CD4-positive, alpha-beta T cell treated with Interleukin-15 for 1 hour (primary cell): ENCODE results near the gene NPBWR2.
"Not testable (repeated sequence)": the region's sequence is repeated elsewhere in the genome, so short reads cannot be mapped to it uniquely, and the experiment has no call there.

ENCODE experiments used
- DNase-seq: peaks from one replicate; pipeline ENCODE4 v3.0.0-alpha.2; 2020

Gene NPBWR2

DNA sequence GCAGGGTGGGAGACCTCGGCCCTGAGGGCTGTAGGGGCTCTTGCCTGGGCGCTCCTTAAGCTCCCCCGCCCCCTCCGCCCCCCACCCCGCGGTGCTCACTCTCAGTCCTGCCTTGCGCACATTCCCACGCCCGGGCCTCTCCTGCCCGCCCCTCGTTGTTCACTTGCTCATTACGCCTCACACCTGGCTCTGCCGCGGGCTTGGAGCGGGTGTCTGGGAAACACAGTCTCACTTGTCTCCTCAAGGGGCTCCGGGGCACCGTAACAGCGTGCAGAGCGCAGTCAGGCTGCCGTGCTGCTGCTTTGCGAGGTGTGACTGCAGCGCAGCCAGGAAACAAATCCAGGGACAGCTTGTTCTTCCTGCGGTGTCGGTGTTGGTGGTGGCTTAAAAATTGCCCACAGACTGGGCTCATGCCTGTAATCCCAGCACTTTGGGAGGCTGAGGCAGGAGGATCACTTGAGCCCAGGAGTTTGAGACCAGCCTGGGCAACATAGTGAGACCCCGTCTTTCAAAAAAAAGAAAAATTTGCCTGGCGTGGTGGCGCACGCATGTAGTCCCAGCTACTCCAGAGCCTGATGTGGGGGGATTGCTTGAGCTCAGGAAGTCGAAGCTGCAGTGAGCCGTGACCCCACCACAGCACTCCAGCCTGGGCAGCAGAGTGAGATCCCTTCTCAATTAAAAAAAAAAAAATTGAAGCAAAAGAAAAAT is 4.6 kb downstream of the NPBWR2 start:
- DNase-seq: no peak

DNA sequence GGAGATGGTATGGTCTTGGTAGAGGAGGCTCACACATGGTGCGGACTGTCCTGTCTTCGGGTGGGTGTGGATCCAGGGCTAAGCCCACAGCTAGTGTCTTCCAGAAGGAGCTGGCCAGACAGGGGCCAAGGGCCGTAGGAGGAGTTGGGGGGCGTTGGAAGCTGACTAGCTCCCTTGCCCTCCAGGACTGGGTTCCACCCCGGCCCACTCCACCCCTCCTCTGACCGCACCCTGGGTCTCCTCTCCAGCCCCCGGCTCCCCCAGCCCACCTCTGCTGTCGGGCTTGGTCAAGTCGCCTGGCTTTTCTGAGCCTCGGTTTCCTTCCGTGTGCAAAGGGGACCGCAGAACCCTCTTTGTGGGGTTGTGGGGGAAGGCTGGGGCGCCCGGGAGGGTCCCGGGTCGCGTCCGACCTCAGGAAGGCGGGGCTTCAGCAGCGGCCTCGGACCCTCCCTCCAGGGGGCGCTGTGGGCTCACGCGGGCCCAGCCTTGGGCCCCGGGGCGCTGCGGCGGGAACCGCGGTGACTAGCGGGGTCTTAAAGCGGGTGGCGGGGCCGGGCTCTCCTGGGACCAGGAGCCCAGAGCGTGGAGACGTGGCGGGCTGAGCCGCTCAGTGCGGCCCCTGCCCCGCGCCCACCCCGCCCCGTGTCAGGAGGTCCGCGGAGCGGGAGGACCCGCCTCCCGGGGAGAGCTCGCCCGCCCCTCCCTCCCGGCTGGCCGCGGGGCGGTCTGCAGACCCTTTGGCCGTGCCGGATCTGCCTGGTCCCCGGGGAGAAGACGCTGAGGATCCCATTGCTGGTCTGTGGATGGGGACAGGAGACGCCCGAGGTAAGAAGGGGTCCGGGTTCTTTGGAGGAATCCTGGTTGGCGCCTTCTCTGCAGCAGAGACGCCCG is 5.4 kb downstream of the NPBWR2 start:
- peak; percentile 63 for DNase-seq

DNA sequence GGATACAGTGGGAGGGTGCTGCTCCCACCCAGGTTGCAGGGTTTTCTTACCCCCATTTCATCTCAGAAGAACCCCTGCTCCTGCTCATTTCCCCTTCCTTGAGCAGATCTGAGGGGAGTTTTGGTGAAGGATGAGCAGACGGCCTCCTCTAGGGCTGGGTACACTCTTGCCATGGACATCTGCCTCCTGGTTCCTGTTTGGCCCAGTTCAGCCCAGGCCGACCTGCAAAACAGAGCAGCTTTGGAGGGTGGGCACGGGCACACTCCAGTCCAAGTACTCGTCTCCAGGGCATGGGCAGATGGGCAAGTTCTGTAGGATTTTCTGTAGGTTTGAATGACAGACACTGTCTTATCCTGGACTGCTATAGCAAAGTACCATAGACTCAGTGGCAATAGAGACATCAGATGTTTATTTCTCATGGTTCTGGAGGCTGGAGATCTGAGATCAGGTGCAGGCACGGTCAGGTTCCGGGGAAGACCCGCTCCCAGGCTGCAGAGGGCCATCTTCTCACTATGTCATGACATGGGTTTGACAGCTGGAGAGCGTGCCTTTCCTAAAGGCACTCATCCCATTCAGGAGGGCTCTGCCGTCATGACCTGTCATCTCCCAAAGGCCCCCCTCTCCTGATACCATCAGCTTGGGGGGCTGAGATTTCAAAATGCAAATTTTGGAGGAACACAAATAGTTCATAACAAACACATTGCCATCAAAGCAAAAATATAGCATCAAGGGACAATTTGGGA is 6.2 kb downstream of the NPBWR2 start:
- no peak for DNase-seq

DNA sequence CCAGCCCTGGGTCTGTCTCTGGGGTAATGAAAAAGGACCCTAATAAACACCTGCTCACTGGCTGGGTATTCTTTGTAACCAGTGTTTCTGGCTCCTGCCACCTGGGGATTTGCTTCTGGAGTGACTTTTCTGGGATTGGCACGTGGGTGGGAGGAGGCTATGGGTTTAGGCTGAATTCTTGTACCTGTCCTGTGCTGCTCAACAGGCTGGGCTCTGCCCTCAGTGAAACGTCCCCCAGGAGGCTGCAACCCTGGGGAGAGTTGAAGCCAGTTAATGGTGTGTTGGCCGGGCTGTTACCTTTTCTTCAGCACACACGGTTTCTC is 6.8 kb downstream of the NPBWR2 start:
- DNase-seq: no peak

DNA sequence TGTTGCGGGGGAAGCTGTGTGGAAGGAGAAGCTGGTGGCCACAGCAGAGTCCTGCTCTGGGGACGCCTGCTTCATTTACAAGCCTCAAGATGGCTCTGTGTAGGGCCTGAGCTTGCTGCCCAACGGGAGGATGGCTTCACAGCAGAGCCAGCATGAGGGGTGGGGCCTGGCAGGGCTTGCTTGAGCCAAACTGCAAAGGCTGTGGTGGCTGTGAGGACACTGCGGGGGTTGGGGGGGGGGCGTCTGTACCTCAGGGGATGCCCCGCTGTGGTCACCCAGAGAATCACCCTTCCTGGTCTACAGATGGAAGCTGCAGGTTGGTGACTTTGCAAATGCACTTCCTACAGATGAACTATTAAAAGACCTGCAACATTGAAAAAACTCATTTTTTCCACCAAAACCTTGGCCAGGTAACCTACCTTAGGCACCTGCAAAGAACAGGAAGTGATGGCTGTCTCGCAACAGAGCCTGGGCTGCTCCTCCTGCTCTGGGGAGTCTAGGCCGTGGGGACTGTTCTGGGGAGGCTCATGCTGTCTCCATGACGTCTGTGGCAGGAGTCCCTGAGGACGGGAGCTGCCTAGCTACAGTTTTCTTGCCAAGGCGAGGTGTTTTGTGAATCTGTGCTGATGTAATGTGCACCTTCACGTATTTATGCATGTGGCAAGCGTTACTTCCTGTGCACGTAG is 7.3 kb downstream of the NPBWR2 start:
- DNase-seq: peak; percentile 74

DNA sequence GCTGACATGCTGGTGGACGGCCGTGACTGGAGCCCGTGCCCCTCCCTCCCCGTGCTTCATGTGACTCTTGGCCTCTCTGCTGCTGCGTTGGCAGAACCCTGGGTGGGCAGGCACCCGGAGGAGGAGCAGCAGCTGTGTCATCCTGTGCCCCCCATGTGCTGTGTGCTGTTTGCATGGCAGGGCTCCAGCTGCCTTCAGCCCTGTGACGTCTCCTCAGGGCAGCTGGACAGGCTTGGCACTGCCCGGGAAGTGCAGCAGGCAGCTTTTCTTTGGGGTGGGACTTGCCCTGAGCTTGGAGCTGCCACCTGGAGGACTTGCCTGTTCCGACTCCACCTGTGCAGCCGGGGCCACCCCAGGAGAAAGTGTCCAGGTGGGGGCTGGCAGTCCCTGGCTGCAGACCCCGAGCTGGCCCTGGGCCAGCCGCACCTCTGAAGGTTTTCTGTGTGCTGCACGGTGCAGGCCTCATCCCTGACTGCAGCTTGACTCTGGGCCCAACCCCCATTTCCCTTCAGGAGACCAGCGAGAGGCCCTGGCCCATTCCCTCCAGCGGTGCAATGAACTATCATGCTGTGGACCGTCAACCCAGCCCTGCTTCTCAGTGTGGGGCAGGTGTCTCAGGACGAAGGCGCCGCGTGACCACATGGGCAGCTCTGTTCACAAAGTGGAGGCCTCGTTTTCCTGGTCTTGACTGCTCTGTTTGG is 8.1 kb downstream of the NPBWR2 start:
- DNase-seq: no peak

DNA sequence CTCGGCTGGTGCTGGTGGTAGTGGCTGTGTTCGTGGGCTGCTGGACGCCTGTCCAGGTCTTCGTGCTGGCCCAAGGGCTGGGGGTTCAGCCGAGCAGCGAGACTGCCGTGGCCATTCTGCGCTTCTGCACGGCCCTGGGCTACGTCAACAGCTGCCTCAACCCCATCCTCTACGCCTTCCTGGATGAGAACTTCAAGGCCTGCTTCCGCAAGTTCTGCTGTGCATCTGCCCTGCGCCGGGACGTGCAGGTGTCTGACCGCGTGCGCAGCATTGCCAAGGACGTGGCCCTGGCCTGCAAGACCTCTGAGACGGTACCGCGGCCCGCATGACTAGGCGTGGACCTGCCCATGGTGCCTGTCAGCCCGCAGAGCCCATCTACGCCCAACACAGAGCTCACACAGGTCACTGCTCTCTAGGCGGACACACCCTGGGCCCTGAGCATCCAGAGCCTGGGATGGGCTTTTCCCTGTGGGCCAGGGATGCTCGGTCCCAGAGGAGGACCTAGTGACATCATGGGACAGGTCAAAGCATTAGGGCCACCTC is 8.8 kb downstream of the NPBWR2 start:
- no peak for DNase-seq

DNA sequence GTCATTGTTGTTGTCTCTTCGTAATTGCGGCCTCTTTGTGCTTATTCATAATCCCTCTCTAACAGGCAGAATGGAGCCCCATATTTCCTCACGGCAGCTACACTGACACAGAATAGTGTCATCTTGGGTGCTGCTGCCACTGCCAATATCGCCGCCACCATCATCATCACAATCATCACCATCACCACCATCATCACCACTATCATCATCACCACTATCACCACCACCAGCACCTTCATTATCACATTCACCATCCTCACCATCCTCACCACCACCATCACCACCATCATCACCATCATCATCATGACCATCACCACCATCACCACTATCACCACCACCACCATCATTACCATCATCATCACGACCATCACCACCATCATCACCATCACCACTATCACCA is 10.8 kb downstream of the NPBWR2 start:
- DNase-seq: no peak

DNA sequence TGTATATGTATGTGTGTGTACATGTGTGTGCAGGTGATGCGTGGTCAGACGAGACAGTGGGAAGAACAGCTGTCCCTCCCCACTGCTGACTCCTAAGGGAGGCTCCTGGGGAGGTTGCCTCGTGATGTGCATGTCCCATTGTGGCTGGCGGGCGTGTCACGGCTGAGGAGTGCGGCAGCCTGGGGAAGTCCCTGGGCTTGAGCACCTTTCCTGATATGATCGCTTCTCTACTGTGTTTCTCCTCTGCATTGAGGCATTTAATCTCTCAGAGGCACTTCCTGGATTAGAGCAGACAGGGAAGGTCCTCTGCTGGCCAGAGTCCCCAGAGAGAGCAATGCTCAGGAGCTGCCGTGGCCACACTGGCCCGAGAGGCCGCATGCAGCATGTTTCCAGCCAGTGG is 11.4 kb downstream of the NPBWR2 start:
- DNase-seq: no peak

DNA sequence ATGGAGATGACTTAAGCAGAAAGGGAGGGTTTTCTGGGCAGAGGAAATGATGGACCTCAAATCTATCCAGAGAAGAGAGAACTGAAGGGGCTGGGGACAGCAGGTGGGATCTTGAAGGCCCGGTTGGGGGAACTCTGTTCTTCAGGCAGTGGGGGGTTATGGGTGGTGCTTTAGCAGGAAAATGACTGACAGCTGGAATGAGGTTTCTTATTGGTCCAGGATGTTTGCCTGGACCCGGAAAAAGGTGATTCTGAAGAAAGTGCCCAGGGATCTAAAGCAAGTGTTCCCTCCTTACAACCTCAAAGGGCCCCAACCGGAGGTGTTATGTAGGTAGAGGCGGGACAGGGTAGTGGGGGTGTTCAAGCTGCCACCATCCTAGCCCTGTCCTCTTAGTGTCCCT is 11.9 kb downstream of the NPBWR2 start:
- DNase-seq: no peak

DNA sequence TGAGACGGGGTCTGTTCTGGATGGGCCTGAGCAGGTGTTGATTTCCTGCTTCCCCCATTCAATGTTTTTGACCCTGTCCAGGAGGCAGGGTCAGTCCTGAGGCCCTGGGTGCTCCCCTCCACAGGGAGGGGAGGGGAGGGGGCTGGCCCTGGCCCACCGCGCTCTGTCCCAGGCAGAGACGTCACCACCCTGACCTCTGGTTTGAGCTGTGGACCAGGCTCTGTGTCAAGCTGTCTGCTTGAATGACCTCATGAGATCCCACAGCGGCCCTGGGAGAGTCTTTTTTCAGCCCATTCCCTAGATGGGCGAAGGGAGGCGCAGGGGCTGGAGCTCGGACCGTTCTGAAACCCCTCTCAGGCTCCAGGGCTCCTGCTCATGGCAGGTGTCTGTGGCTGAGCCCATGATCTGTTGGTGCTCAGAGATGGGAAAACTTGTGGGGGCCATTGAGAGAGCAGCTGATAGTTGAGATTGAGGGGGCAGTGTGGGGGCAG is 14.3 kb downstream of the NPBWR2 start:
- DNase-seq: no peak

DNA sequence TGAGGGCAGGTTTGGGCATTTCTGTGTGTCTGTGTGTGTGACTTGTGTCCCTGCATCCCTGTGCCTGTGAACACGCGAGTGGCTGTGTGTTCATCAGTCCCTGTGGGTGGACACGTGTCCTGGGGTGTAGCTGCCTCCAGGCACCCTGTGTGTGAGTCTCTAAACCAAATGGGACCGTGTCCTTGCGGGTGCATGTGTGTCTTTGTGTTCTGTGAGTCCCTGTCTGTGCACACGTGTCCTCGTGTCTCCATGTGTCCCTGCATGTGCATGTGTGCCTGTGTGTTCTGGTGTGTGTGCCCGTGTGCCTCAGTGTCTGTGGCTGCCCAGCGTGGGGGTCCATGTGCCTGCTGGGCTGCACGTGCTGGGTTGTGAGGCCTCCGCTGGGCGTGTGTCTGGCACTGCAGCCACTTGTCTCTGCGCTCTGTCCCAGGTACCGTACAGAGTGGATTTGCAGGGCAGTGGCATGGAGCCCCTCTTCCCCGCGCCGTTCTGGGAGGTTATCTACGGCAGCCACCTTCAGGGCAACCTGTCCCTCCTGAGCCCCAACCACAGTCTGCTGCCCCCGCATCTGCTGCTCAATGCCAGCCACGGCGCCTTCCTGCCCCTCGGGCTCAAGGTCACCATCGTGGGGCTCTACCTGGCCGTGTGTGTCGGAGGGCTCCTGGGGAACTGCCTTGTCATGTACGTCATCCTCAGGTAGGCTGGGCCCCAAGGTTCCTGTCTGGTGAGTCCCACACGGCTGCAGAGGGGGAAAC is 14.9 kb downstream of the NPBWR2 start:
- no peak for DNase-seq

DNA sequence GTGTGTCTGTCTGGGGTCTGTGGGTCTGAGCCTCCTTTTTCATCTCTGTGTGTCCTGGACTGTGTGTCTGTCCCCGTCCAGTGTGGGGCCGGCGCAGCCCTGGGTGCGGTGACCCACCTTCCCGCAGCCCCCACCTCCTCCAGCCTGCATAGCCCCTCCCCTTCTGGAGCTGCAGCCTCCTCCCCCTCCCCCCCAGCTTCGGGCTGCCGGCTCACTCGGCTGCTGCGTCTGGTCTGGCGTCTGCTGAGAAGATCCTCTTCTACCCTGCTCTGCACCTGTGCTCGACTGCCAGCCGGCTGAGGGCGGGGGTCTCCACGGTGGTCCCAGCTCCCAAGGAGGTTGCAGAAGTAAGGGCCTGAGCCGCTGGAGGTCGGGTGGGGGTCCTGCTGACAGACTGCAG is 15.6 kb downstream of the NPBWR2 start:
- DNase-seq: no peak

DNA sequence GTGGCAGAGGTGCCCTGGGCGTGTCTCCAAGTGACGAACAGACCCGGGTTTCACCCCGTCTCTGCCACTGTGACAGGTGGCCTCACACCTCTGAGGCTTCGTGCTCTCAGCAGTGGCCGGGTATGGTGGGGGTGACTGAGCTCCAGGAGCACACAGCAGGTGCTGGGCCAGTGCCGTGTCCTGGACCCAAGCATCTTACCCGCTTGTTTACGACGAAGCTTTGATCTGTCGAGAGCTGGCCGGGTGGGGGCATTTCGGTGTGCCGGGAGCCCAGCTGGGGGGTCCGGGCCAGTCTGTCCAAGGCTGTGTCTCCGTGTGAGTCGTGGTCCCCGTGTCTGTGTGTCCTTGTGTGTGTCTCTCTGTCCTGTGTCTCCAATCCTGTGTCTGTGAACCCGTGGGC is 16.0 kb downstream of the NPBWR2 start:
- no peak for DNase-seq

DNA sequence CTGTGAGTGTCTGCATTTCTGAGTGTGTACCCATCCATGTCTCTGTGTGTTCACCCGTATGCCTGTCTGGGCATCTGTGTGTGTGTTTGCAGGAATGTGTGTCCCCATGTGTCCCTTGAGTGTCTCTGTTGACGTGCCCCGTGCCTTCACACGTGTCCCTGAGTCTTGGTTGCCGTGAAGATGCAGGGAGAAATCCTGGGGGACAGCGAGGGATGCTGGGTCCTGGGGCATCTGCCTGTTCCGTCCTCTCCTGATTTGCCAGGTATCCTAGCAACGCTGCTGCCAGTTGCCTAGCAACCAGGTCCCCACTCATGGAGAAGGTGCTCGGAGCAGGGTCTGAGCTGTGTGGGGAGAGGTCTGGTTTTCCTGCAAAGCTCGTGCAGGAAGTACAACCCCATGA is 17.2 kb downstream of the NPBWR2 start:
- no peak for DNase-seq

DNA sequence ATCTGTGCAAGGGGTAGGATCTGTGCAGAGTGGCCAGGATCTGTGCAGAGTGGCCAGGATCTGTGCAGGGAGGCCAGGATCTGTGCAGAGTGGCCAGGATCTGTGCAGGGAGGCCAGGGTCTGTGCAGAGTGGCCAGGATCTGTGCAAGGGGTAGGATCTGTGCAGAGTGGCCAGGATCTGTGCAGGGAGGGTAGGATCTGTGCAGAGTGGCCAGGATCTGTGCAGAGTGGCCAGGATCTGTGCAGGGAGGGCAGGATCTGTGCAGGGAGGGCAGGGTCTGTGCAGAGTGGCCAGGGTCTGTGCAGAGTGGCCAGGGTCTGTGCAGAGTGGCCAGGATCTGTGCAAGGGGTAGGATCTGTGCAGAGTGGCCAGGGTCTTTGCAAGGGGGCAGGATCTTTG is 18.8 kb downstream of the NPBWR2 start:
- DNase-seq: not testable (repeated sequence)

DNA sequence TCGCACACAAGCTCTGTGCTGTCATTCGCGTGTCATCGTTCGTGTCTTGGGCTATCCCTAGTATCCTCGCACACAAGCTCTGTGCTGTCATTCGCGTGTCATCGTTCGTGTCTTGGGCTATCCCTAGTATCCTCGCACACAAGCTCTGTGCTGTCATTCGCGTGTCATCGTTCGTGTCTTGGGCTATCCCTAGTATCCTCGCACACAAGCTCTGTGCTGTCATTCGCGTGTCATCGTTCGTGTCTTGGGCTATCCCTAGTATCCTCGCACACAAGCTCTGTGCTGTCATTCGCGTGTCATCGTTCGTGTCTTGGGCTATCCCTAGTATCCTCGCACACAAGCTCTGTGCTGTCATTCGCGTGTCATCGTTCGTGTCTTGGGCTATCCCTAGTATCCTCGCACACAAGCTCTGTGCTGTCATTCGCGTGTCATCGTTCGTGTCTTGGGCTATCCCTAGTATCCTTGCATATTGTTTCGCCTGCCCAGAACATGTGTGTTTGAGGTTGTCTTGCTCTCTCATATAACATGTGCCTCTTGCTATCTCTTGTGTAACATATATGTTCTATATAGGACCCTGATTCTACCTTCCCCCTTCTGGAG is 20.0 kb downstream of the NPBWR2 start:
- not testable (repeated sequence) for DNase-seq

DNA sequence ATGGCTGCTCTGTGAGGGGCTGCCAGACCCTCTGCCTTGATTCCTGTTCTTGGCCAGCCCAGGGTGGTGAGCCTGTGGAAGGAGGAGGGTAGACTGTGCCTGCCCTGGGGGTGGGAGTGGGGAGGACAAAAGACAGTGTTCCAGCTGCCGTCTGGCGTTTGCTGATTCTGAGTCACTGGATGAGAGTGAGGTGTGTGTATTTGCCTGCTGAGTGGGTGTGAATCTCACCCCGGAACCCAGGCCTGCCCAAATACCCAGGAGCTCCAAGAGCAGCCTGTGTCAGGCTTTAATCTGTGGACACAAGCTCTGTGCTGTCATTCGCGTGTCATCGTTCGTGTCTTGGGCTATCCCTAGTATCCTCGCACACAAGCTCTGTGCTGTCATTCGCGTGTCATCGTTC is 20.6 kb downstream of the NPBWR2 start:
- DNase-seq: no peak

DNA sequence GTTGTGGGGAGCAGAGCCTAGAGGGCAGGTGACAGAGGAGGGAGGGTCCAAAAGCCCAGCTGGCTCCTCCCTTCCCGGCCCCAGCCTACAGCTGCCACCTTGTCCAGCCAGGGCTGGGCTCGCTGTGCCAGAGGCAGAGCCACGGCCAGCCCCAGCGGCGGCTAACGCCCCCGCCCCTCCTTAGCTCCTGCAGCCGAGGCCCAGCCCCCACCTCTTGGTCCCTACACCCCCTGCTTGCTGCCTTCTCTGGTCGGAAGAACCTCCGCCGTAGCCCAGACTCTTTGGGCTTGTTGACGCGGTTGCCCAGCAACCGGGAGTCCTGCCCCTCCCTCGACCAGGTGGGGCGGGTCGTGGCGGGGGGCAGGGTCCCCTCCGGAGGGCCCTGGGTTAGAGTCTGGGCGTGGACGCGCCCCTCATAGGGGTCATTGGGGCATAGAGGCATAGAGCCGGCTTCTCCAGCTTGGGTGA is 22.6 kb downstream of the NPBWR2 start:
- no peak for DNase-seq

DNA sequence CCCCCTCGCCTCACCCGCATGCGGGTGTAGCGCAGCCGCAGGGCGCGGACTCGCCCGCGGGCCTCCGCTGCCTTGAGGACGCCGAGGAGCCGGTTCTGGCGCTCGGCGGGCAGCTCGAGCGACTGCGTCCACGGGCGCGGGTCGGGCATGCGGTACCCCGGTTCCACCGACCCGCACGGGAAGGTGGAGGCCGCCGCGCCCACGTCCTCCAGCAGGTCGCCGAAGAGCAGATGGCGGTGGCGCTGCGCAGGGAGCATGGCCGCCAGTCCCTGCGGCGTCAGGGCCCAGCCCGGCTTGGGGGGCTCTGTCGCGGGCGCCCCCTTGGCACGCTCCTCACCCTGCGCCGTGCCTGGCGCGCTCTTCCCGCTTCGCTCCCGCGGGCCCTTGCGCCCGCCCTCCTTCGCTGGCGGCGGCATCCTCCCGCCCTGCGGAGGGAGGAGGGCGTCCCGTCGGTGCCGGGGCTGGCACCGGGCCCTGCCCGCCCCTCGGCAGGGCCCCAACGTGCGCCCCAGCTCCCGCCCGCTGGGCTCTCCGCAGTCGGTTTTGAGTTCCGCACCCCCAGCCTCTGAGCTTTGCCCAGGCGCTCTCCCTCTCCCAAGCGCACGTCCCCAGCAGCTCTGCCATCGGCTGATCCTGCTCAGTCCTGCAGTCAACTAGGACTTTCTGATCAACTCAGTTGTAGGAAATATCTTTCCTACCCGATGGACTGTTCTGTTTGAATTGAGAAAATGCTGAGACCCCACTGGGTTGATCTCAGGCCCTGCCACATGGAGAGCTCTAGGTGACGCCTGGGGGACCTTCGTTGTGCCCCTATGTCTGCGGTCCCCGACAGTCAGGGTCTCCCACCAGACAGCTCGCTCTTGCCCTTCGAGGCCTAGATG is 23.3 kb downstream of the NPBWR2 start, which contains the start of gene LKAAEAR1:
TSS of gene LKAAEAR1 (minus strand) at position 595 of the 881 bp plus-strand sequence. CDS start at position 416, 179 bp downstream.
- DNase-seq: no peak
